ENCODE data around the gene PLA2G2E.
A peak's percentile ranks its signal among the peaks of the same experiment; 100 is the strongest.

PLA2G2E gene

DNA sequence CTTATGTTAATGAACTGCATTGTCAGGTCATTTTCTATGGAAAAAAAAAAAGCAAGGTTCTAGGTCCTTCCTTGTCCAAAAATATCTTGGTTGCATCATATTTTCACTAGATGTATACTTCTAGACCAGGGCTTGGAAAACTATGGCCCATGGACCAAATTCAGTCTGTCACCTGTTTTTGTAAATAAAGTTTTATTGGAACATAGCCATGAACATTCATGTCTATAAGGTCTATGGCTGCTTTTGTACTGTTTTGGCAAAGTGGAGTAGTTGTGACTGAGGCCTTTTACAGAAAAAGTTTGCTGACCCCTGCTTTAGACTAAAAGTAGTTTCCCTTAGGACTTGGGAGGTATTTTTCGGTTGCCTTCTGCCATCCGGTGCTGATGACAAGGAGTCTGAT lies 19.2 kb upstream of the PLA2G2E start:
- TF ChIP-seq, protein P1, sequence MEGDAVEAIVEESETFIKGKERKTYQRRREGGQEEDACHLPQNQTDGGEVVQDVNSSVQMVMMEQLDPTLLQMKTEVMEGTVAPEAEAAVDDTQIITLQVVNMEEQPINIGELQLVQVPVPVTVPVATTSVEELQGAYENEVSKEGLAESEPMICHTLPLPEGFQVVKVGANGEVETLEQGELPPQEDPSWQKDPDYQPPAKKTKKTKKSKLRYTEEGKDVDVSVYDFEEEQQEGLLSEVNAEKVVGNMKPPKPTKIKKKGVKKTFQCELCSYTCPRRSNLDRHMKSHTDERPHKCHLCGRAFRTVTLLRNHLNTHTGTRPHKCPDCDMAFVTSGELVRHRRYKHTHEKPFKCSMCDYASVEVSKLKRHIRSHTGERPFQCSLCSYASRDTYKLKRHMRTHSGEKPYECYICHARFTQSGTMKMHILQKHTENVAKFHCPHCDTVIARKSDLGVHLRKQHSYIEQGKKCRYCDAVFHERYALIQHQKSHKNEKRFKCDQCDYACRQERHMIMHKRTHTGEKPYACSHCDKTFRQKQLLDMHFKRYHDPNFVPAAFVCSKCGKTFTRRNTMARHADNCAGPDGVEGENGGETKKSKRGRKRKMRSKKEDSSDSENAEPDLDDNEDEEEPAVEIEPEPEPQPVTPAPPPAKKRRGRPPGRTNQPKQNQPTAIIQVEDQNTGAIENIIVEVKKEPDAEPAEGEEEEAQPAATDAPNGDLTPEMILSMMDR (conservative IDR thresholded peaks at IDR 0.05) = no peak
- no peak overlapping the region for H3K27ac ChIP-seq

DNA sequence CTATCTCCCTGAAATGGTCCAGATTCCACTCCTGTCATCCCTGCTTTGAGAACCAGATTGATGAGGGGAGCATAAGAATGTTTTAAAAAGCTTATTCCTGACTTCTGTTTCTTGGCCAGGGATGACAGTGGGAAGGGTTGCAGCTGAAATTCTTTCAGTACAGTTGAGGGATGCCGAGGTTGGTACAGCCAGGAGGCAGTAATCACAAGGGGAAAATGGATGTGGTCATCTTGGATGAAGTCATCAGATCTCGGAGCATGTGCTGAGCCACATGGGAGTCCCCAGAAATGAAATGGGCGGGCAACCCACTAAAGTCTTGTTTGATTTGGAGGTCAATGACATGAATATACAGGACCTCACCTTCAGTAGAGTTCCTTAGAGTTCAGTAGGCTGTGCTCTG lies 18.7 kb upstream of the PLA2G2E start:
- TF ChIP-seq, protein P1 (conservative IDR thresholded peaks at IDR 0.05) = no peak
- no peak overlapping the region for H3K27ac ChIP-seq

DNA sequence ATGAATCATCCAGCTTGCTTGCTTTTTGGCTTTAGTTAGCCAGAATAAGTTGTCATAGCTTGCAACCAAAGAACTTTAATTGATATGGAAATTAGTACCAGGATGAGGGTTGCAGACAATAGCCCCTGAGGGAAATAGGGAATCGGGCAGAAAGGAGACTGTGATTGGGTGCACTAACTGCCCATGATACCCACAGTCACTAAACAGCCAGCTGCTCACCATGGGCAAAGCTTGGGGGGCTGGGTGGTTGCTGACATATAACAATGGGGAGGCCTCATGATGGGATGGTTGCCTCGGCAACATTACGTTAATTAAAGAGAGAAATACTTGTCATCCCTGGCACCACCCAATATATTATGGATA lies 17.8 kb upstream of the PLA2G2E start:
- TF ChIP-seq, protein P1 (conservative IDR thresholded peaks at IDR 0.05) = no peak
- no peak overlapping the region for H3K27ac ChIP-seq

DNA sequence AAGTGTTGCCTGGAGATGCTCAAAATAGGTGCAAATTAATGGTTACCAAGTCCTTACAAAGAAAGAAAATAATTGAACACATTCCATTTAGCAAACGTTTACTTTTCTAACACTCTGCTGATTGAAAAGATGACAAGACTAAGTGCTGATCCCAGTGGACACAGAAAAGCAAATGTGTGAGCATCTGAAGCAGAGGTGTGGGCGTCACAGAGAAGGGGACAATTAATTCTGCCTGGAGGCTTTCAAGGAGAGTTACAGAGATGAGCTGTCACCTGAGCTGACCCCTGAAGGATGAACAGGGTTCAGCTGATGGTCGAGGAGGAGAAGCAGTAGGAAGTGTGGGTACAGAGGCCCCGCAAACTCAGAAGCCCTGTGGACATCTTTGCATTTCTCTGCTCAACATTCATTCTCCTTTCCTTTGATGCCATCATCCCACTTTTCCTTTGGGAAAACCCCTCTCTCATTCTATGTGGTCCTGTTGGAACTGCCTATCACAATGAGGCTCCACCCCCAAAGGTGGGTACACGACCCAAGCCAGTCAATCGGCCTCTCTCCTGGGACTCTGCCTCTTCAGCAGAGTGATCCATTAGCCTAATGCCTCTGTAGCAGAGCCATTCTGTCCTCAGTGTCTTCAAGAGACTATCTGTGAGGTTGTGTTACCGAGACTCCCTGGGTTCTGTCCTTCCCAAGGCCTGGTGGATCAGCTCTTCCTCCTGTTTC lies 17.2 kb upstream of the PLA2G2E start:
- TF ChIP-seq, protein P1 (conservative IDR thresholded peaks at IDR 0.05) = no peak
- H3K27ac ChIP-seq = peak overlapping the region; percentile 34

DNA sequence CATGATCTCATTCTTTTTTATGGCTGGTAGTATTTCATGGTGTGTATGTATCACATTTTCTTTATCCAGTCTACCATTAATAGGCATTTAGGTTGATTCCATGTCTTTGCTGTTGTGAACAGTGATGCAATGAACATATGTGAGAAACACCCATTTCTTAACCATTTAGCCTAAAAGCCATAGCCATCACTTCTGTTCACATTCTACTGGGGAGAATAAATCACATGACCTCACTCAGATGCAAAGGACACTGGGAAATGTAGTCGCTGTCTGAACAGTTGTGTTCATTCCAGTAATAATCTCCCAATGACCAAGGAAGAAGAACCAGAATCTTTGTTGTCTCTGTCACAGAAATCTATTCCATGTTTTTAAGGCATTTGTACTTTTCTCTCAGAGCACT lies 15.1 kb upstream of the PLA2G2E start:
- H3K27ac ChIP-seq = no peak overlapping the region
- TF ChIP-seq, protein P1 (conservative IDR thresholded peaks at IDR 0.05) = no peak

DNA sequence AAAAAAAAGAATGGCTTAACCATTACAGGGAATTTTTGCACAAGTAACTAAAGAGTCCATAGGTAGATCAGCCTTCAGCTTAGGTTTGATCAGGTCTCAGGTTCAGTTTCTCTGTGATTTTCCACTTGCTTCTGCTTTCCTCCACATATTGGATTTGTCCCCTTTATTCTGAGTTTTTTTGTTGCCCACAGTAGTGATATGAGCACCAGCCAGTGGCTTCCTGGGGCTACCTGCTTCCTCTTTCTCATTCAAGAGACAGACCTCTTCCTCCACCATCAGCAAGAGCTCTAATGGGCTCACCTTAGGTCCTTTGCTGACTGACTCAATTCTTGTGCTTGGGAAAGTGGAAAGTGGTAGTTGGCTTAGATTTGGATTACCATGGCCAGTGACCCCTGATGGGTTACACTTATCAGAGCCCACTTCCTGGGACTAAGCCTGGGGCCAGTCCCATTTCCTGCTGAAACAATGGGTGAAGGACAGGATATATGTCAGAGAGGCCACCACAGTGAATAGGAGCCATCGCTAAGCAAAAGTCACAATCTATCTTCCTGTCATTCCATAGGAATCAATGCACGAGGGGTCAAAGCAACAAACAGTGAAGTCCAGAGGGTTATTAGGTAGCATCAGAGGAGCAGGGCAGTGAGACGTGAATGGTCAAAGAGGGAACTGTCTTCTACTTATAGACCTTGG lies 12.8 kb upstream of the PLA2G2E start:
- TF ChIP-seq, protein P1 (conservative IDR thresholded peaks at IDR 0.05) = no peak
- no peak overlapping the region for H3K27ac ChIP-seq

DNA sequence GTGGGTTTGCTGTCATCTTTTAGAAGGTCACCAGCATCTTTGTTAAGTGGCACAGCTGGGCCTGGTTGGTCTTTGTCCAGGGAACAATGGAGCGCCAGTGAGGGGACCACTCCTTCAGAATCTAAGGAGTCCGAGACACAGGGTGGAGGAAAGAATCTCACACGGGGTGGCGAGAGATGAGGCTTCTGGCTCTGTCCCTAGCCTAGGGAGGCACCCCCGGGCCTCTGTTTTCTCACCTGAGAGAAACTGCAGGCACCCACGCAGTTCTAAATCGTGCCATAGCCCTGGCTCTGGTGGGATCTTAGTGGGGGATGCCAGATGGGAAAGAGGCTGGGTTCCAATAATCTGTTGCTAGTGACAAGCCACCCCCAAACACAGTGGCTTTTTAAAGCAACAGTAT lies 10.9 kb upstream of the PLA2G2E start:
- TF ChIP-seq, protein P1 (conservative IDR thresholded peaks at IDR 0.05) = no peak
- H3K27ac ChIP-seq = no peak overlapping the region
